Bronchial epithelial cell (primary cell): ENCODE data around the gene PATZ1. TPM values are rescaled to one million over a fixed set of nuclear protein-coding genes. Genes with fewer than 3 reads are reported as not detected.

Experiments used
- DNase-seq: peaks from one replicate; pipeline ENCODE4 v3.0.0-alpha.2; 2010; ENCODE audit warnings: low read depth
- FAIRE-seq: peaks from 2 replicates; lab custom pipeline; 2011; peaks lifted over from hg19 to GRCh38; lab: Jason Lieb, UNC
- H3K27me3 ChIP-seq: 2 replicates; pipeline ENCODE4 v1.5.1; 2011; ENCODE audit warnings: low read length; ENCODE audit not compliant: control insufficient read depth, insufficient read depth
- H3K36me3 ChIP-seq: 2 replicates; pipeline ENCODE4 v1.5.1; 2011; ENCODE audit warnings: low read length; ENCODE audit not compliant: control insufficient read depth, insufficient read depth
- H3K4me3 ChIP-seq: 2 replicates; pipeline ENCODE4 v1.5.1; 2011; ENCODE audit warnings: mild to moderate bottlenecking, low read depth, low read length, control low read depth
- CTCF ChIP-seq: IDR thresholded peaks from 2 replicates; pipeline ENCODE4 v1.5.1; 2011; ENCODE audit warnings: mild to moderate bottlenecking, moderate library complexity, low read length, control low read depth, inconsistent platforms; ENCODE audit not compliant: insufficient read depth, severe bottlenecking
- total RNA-seq: library from RNA; depleted of rRNA; stranded (reverse); fragments of >200 nt; gene quantifications from 2 replicates; pipeline ENCODE4 v1.2.1, GENCODE V29; 2014

The PATZ1 gene
- total RNA-seq, 1 donor from 2014 or later = 5.3 TPM

GRCh38 chr22:31300896-31301295, 45.2 kb downstream of the PATZ1 start:
- Histone ChIP-seq H3K4me3 (no peak overlapping the region), H3K36me3 (no peaks in the 10 kb centered on the region), H3K27me3 (no peaks in the 10 kb centered on the region)
- no peak for TF ChIP-seq CTCF
- no peak for DNase-seq
- no peak for FAIRE-seq

- no peaks in the 10 kb centered on the region for H3K36me3 ChIP-seq
- DNase-seq (peak; percentile 95), FAIRE-seq (no peak)
- no peak overlapping the region for H3K4me3 ChIP-seq
- H3K27me3 ChIP-seq = no peaks in the 10 kb centered on the region
- no peak for TF ChIP-seq CTCF
These were observed 50.1 kb downstream of the PATZ1 start for GRCh38 chr22:31295831-31296657.

GRCh38 chr22:31295360-31295759, 50.8 kb downstream of the PATZ1 start:
- FAIRE-seq = no peak

GRCh38 chr22:31292236-31292989, 53.7 kb downstream of the PATZ1 start, which contains the start of gene PIK3IP1:
TSS of gene PIK3IP1 (minus strand) at chr22:31292488. CDS start at chr22:31292344, 144 bp downstream.
- H3K4me3 ChIP-seq = peak within 1 kb of the TSS; percentile 35
- H3K36me3 ChIP-seq = peaks cover 10% of the 10 kb centered on the region
- H3K27me3 ChIP-seq = no peaks in the 10 kb centered on the region
- peak; percentile 71 for TF ChIP-seq CTCF
- FAIRE-seq (no peak), DNase-seq (peak; percentile 87)

More at GRCh38 chr22:31295360-31295759, 50.8 kb downstream of the PATZ1 start:
- Histone ChIP-seq H3K27me3 (no peaks in the 10 kb centered on the region), H3K4me3 (no peak overlapping the region), H3K36me3 (no peaks in the 10 kb centered on the region)
- no peak for TF ChIP-seq CTCF
- DNase-seq = no peak

GRCh38 chr22:31291481-31292235, 54.5 kb downstream of the PATZ1 start:
- H3K36me3 ChIP-seq = peaks cover 10% of the 10 kb centered on the region
- peak overlapping the region; percentile 35 for H3K4me3 ChIP-seq
- FAIRE-seq = no peak
- H3K27me3 ChIP-seq = no peaks in the 10 kb centered on the region
- no peak for TF ChIP-seq CTCF
- no peak for DNase-seq
